ENCODE measurements around the gene FABP6. TPM values are rescaled to one million over a fixed set of nuclear protein-coding genes. Genes with fewer than 3 reads are reported as not detected.
A peak's percentile ranks its signal among the peaks of the same experiment; 100 is the strongest.
"Not testable (repeated sequence)": the region's sequence is repeated elsewhere in the genome, so short reads cannot be mapped to it uniquely, and the experiment has no call there.

FABP6 gene, protein sequence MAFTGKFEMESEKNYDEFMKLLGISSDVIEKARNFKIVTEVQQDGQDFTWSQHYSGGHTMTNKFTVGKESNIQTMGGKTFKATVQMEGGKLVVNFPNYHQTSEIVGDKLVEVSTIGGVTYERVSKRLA
- total RNA-seq: not detected in 2 replicates
- polyA plus RNA-seq (2012): not detected

DNA sequence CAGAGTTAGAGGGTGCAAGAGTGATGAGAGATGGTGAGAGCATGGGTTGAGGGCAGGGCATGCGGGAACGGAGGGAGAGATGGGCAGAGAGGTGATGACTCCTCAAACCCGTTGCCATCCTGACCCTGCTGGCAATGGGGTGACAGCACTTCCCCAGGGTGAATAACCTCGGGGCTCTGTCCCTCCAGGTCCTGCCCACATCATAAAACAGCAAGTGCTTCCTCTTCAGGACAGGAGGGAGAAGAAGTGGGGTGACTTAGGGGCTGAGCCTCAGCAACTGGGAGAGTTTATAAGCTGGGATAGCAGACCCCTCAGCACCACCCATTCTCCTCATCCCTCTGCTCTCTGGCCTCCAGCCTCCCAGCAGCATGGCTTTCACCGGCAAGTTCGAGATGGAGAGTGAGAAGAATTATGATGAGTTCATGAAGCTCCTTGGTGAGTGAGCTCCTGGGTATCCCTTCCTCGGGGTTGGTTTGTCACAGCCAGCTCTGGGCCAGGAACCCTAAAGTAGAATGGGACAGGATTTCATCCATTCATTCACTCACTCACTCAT lies at the start of gene FABP6:
Gene FABP6, plus strand, starts transcription at position 317 of the 553 bp plus-strand sequence. Its CDS starts 52 bp downstream, at position 369.
- no peak for DNase-seq (ENCODE audit: low read depth)

GRCh38 chr5:160180931-160181330 lies 48.4 kb upstream of the FABP6 start:
- DNase-seq (ENCODE audit: low read depth): no peak

- no peak for DNase-seq (ENCODE audit: low read depth)
Observed at GRCh38 chr5:160181965-160182622, 47.2 kb upstream of the FABP6 start.

- DNase-seq (ENCODE audit: low read depth): peak; percentile 48
Observed at GRCh38 chr5:160183075-160183474, 46.2 kb upstream of the FABP6 start.

- no peak for DNase-seq (ENCODE audit: low read depth)
Observed at GRCh38 chr5:160185626-160186360, 43.5 kb upstream of the FABP6 start.

DNA sequence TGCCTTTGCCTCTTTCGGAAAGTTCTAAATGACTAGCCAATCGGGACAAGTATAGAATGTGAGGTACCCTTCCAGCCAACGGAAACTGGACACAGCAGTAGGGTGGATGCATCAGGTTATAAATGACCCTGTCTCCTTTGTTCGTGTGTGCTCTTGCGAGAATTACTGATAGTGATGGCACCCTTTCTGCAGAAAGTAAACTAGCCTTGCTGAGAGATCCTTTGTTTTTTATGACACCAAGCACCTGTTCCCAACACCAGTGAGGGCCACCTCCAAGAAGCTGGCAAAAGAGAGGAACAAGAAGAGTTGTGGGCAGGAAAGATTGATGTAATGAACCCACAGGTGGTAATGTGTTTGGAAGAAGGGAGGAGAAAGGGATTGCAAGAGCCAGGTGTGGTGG lies 42.8 kb upstream of the FABP6 start:
- no peak for DNase-seq (ENCODE audit: low read depth)

DNA sequence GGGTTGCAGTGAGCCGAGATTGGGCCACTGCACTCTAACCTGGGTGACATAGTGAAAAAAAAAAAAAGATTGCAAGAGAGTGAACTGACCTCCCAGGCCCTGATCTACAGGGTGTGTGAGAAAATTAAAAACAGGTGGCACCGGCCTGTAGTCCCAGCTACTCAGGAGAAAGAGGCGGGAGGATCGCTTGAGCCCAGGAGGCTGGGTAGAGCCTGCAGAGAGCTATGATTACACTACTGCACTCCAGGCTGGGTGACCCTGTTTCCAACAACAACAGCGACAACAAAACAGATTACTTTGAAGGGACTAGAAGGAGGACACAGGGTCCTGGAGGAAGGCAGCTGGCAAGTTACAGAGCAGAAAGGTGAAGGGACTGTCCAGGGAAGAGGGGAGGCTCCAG lies 42.2 kb upstream of the FABP6 start:
- DNase-seq (ENCODE audit: low read depth): no peak

DNA sequence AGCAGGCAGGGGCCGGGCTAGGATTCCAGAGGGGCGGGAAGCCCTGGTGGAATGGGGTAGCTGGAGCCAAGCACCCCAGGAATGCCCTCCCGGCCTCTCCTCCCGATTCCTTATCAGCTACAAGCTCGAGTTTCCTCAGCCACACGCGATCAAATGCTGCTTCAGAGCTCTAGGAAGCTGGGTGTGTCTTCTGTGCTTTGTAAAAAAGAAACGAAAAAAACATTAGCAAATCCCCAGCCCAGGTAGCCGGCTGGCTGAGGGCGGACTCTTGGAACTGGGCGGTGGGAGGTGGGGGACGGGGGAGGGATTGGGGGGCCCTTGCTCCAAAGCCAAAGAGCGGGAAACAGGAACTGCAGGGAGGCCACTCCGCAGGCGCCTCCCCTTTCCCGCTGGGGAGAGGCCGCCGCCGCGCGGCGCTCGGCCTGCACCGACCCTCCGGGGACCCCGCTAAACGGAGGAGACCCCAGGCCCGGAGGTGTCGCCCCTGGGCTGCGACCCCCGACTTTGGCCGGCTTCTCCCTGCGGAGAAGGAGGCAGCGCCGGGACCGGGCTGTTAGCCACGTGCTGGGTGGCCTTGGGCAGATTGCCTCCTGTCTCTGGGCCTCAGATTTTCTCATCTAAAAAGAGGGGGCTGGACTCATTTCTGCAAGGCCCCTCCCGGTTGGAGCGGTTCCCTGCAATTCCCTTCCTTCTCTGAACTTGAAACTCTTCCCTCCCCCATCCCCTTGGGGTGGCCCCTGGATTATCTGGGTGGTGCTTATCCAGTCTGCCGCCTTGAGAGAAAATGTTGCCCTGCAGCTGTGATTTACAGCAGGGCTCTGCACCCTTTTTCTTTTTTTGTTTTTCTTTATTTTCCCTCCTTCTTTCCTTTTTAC lies 40.9 kb upstream of the FABP6 start:
- peak; percentile 52 for DNase-seq (ENCODE audit: low read depth)

DNA sequence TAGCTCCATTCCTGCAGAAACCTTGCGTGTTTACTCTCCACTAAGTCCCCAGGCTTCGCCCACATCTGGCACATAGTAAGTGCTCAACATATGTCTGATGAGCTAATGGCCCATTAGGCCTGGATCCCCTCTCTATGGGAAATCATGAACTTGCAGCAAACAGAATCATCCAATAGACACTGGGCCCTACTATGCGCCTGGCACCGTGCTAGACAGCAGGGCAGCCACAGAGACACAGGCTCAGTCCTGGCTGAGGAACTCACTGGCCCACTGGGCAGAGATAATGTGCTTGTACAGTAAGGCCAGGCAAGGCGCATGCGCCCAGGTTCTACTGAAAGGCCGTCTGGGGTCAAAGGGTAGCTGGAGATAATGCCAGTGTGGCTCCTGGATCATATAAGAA lies 36.9 kb upstream of the FABP6 start:
- no peak for DNase-seq (ENCODE audit: low read depth)

- DNase-seq (ENCODE audit: low read depth): not testable (repeated sequence)
Observed at GRCh38 chr5:160193076-160193475, 36.2 kb upstream of the FABP6 start.

DNA sequence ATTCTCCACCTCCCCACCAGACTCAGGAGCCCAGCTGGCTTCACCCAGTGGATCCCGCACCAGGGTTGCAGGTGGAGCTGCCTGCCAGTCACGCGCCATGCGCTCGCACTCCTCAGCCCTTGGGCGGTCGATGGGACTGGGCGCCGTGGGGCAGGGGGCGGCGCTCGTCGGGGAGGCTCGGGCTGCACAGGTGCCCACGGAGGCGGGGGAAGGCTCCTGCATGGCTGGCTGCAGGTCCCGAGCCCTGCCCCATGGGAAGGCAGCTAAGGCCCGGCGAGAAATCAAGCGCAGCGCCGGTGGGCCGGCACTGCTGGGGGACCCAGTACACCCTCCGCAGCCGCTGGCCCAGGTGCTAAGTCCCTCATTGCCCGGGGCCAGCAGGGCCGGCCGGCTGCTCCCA lies 35.5 kb upstream of the FABP6 start:
- not testable (repeated sequence) for DNase-seq (ENCODE audit: low read depth)

DNA sequence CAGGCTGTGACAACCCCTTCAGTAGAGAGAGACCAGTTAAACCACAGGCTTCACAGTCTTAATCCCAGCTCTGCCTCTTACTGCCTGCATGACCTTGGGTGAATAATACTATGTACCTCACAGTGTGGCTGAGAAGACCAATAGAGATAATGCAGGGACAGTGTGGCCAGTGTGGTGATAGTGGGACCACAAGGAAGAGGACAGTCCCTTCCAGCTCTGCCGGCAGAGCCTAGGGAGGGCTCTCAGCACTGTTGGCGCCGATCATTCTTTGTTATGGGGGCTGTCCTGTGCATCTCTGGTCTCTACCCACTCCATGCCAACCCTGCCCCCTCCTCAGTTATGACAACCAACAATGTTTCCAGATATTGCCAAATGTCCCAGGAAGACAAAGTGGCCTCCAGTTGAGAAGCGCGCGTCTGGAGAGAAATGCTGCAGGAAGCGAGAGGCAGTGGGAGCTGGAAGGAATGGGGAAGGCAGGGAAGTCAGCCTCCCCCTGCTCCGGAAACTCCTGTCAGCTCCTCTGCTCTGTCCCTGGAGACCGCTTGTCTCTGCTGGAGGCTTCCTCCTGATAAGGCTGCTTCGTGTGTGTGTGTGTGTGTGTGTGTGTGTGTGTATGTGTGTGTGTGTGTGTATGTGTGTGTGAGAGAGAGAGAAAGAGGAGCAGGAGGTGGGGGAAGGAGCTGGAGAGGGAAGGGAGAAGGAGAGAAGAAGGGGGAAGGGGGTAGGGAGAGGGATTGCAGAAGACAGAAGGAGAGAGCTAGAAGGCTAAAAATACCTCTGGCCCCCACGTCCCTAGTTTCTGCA lies 31.8 kb upstream of the FABP6 start:
- no peak for DNase-seq (ENCODE audit: low read depth)

- no peak for DNase-seq (ENCODE audit: low read depth)
Observed at GRCh38 chr5:160198146-160198545, 31.2 kb upstream of the FABP6 start.

- DNase-seq (ENCODE audit: low read depth): no peak
Observed at GRCh38 chr5:160198841-160199409, 30.4 kb upstream of the FABP6 start.

DNA sequence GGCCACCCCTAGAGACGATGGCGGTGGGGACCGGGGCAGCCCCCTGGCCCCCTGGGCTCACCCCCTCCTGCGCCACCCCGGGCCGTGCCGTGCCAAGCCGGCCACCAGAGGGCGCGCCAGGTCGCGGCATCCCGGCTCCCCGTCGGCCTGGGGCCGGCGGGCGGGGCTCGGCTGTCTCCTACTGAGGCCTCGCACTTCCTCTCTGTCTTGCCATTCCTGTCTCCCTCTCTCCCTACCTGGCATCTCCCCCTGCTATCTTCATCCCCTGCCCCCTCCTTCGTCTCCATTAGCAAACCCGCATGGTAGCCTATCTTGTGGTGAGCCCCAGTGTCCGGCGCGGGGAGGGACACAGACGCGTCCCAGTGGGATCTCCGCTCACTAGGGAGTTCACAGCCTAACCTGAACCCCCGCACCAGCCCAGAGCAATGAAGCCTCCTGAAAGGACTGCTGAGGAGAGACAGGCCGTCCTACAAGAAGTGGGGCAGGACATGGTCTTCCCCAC lies 29.8 kb upstream of the FABP6 start:
- DNase-seq (ENCODE audit: low read depth): peak; percentile 55

GRCh38 chr5:160207061-160207460 lies 22.2 kb upstream of the FABP6 start:
- no peak for DNase-seq (ENCODE audit: low read depth)

- no peak for DNase-seq (ENCODE audit: low read depth)
Observed at GRCh38 chr5:160209917-160210316, 19.4 kb upstream of the FABP6 start.

DNA sequence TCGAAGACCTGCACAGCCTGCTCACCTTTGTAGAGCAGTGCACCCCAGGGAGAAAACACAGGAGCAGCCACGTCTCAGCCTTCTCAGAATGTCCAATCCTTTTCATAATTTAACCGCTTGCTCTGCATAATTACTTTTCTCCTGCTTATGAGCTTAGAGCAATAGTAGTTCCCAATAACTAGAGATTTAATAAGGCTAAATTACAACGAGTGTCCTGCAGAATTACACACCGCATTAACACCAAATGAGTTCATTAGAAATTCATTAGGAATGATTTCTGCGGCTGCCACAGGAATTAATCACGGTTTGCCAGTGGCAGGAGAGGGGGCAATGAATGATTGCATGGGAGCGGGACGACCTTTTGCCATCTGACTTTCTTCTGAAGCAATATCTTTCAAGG lies 18.7 kb upstream of the FABP6 start:
- DNase-seq (ENCODE audit: low read depth): no peak

GRCh38 chr5:160211352-160211751 lies 18.0 kb upstream of the FABP6 start:
- DNase-seq (ENCODE audit: low read depth): no peak

DNA sequence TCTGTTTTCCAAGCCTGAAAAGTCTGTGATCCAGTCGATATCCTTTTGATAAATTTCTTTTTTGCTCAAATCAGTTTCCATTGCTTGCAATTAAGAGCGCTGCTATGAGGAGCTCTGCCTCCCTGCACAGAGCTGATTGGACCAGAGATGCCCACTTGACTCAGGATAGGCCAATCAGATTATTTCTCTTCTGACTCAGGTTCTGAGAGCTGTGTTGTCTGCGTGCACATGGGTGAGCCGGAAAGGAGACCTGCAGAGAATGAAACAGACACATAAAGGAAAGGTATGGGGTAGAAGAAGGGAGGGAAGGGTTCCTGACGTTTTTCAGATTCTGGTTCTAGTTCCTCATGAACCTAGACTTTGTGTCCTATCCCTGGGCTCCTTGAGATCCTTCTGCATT lies 15.8 kb upstream of the FABP6 start:
- DNase-seq (ENCODE audit: low read depth): no peak
